ENCODE data around the gene UPF1.

- TF ChIP-seq GATA3 (IDR thresholded peaks at IDR 0.05; ENCODE audit: low read depth, low read length) (no peak), GATA2 (IDR thresholded peaks at IDR 0.05; ENCODE audit: low read depth, low read length) (no peak)
These were observed 25.5 kb downstream of the UPF1 start for GRCh38 chr19:18857223-18857622.
